Fibroblast of pulmonary artery (primary cell): ENCODE data around the gene LTBP3.
"Not testable (repeated sequence)": the region's sequence is repeated elsewhere in the genome, so short reads cannot be mapped to it uniquely, and the experiment has no call there.

Experiments used
- DNase-seq: peaks from one replicate; pipeline ENCODE4 v3.0.0-alpha.2; 2010; ENCODE audit warnings: low read depth
- H3K4me3 ChIP-seq: replicated peaks from 2 replicates; pipeline ENCODE4 v1.5.1; 2011; ENCODE audit warnings: low read depth, mild to moderate bottlenecking, control low read depth, low read length, moderate library complexity
- CTCF ChIP-seq: IDR thresholded peaks from 2 replicates; pipeline ENCODE4 v1.5.1; 2011; ENCODE audit warnings: mild to moderate bottlenecking, control low read depth, low read length, inconsistent platforms; ENCODE audit errors: missing control alignments

The LTBP3 gene

DNA sequence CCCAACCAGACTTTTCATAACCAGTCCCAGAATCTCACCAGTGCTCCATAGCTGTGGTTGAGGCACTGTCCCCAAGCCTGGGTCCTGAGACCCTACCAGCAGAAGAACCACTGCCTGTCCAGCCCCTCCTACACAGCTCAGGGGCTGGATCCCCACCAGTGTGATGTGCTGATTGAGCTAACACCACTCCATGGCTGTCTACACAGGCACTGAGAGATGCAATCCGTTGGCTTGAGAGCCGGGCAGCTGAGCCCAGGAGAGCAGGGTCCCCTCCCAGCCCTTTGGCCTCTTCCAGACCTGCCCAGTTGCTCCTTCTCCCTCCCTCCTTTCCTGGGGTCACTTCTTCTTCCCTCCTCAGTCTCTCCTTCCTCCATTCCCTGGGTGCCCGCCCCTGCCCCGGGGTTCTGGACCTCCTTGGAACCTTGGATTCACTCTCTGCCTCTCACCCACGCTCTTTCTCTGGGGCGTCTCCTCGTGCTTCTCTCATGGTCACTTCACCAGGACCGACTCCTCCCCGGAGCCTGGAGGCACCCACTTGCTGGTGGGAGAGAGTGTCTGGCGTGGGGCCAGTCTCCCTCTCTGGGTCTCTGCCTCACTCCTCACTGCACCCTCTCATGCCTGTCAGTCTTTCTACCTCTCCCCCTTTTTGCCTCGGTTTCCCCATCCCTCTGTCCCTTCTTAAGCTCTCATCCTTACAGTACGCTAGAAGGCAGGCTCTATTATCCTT lies 34.0 kb downstream of the LTBP3 start:
- H3K4me3 ChIP-seq = peak overlapping the region; percentile 25
- no peak for DNase-seq
- no peak for TF ChIP-seq CTCF

- H3K4me3 ChIP-seq, DNase-seq: not testable (repeated sequence)
Measured at GRCh38 chr11:65523631-65523968, 34.6 kb downstream of the LTBP3 start.

- H3K4me3 ChIP-seq = not testable (repeated sequence)
- peak; percentile 32 for DNase-seq
Measured at GRCh38 chr11:65522718-65523630, 35.2 kb downstream of the LTBP3 start.

DNA sequence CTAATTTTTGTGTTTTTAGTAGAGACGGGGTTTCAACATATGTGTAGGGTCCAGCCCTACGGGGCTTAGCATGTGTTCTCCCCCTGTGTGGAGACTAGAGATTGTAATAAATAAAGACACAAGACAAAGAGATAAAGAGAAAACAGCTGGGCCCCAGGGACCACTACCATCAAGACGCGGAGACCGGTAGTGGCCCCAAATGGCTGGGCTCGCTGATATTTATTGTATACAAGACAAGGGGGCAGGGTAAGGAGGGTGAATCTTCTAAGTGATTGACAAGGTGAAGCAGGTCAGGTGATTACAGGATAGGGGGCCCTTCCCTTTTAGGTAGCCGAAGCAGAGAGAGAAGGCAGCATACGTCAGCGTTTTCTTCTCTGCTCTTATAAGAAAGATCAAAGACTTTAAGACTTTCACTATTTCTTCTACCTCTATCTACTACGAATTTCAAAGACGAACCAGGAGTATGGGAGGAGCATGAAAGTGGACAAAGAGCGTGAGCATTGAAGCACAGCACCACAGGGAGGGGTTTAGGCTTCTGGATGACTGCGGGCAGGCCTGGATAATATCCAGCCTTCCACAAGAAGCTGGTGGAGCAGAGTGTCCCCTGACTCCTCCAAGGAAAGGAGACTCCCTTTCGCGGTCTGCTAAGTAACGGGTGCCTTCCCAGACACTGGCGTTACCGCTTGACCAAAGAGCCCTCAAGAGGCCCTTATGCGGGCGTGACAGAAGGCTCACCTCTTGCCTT lies 36.2 kb downstream of the LTBP3 start:
- not testable (repeated sequence) for DNase-seq, H3K4me3 ChIP-seq

DNA sequence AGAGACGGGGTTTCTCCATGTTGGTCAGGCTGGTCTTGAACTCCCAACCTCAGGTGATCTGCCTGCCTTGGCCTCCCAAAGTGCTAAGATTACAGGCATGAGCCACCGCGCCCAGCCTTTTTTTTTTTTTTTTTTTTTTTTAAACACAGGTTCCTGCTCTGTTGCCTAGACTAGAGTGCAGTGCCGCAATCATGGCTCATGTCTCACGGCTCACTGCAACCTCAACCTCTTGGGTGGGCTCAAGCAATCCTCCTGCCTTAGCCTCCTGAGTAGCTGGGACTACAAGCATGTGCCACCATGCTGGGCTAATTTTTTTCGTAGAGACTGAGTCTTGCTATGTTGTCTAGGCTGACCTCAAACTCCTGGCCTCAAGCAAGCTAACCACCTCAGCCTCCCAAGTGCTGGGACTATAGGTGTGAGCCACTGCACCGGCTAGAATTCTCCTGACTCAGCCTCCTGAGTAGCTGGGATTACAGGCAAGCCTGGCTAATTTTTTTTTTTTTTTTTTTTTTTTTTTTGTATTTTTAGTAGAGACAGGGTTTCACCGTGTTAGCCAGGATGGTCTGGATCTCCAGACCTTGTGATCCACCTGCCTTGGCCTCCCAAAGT lies 39.1 kb downstream of the LTBP3 start:
- H3K4me3 ChIP-seq, DNase-seq: not testable (repeated sequence)

GRCh38 chr11:65516135-65516968 lies 41.8 kb downstream of the LTBP3 start:
- H3K4me3 ChIP-seq = no peak overlapping the region
- TF ChIP-seq CTCF = no peak
- no peak for DNase-seq

GRCh38 chr11:65512311-65512710 lies 45.8 kb downstream of the LTBP3 start:
- not testable (repeated sequence) for H3K4me3 ChIP-seq, DNase-seq

DNA sequence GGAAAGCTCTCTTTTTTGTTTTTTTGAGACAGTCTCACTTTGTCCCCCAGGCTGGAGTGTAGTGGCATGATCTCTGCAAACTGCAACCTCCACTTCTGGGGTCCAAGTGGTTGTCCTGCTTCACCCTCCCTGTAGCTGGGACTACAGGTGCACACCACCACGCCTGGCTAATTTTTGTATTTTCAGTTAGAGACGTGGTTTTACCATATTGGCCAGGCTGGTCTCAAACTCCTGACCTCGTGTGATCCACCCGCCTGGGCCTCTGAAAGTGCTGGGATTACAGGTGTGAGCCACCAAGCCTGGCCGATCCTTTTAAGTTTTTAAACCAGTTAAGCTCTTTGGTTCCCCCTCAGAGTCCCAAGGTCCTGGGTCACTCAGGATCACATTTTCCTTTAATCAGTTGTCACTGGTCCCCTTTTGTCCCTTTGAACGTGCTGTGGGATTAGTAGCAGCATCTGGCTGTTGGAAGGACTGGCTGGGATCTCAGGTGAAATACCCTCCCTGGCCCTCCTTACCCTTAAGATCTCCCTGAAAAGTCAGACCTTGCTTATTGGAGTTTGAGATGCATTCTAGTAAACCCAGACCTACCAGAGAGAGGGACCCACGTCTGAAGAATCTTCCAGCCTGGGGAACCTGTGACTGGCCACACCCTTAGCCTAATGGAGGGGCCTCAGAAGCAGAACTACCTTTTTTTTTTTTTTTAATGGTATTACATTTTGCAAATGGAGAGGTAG lies 51.2 kb downstream of the LTBP3 start:
- peak; percentile 95 for DNase-seq
- peak overlapping the region; percentile 89 for H3K4me3 ChIP-seq
- no peak for TF ChIP-seq CTCF
